Measurements from ENCODE around the gene CD6.

GRCh38 chr11:61032824-61033223, 61.3 kb downstream of the CD6 start:
- no peak for TF ChIP-seq MAX (IDR thresholded peaks at IDR 0.05)
- TF ChIP-seq CTCF (IDR thresholded peaks at IDR 0.05 in 2 of 3, conservative IDR thresholded peaks at IDR 0.05 in 1 of 3; ENCODE audit: borderline replicate concordance in 1 of 3, insufficient read depth in 1 of 3, low read depth in 2 of 3, low read length in 2 of 3) = no peak
- TF ChIP-seq EZH2phosphoT487 (IDR thresholded peaks at IDR 0.05; ENCODE audit: borderline replicate concordance) = no peak
- no peak for TF ChIP-seq POLR2A (IDR thresholded peaks at IDR 0.05; ENCODE audit: borderline replicate concordance, extremely low read depth, insufficient read depth, insufficient read length)
- no peak for TF ChIP-seq YY1 (IDR thresholded peaks at IDR 0.05; ENCODE audit: extremely low read depth, insufficient replicate concordance, low read depth, low read length)
- no peak for TF ChIP-seq POLR2AphosphoS5 (IDR thresholded peaks at IDR 0.05; ENCODE audit: low read depth, low read length)
- TF ChIP-seq SRF (IDR thresholded peaks at IDR 0.05; ENCODE audit: low read depth) = no peak
- no peak for TF ChIP-seq FOSL1 (IDR thresholded peaks at IDR 0.05; ENCODE audit: low read depth)
- no peak for TF ChIP-seq EGR1 (IDR thresholded peaks at IDR 0.05; ENCODE audit: low read depth)
- TF ChIP-seq REST (IDR thresholded peaks at IDR 0.05; ENCODE audit: low read depth) = no peak
- no peak for TF ChIP-seq EZH2 (IDR thresholded peaks at IDR 0.05)
- no peak for TF ChIP-seq TCF7L2 (IDR thresholded peaks at IDR 0.05; ENCODE audit: borderline replicate concordance, extremely low read depth, insufficient read depth, insufficient read length)
- TF ChIP-seq ZNF274 (IDR thresholded peaks at IDR 0.05; ENCODE audit: low read depth, low read length) = no peak
- no peak for TF ChIP-seq SP1 (IDR thresholded peaks at IDR 0.05; ENCODE audit: low read depth)

All from HCT116 (cell line).